Measurements from ENCODE around the gene RP9. TPM values are rescaled to one million over a fixed set of nuclear protein-coding genes. Genes with fewer than 3 reads are reported as not detected.

Gene RP9
- total RNA-seq = 10 to 100 TPM in 1 of 4 donors, 1 to 10 TPM in 3; 5.2 to 16.1 (median 7.3) TPM

- peak within 1 kb of the TSS; percentile 91 for H3K4me3 ChIP-seq (ENCODE audit: low read depth, poor library complexity, severe bottlenecking)
- peak; percentile 20 to 90 for DNase-seq (ENCODE audit: low spot score in 2 of 2)
- intact Hi-C loops (cut with DNase I; ENCODE audit: low total_unique reads) = no loop called here
- no peak for TF ChIP-seq POLR2A (IDR thresholded peaks at IDR 0.05)
- TF ChIP-seq CTCF (IDR thresholded peaks at IDR 0.05) = no peak
- WGBS, 2 donors = 0 to 1% methylated on average over 25 to 63 of the region's 100 CpGs
Measured at GRCh38 chr7:33109005-33109757, at the start of gene RP9. Gene RP9 (minus strand): TSS chr7:33109404. CDS start chr7:33109372, 32 bp downstream.

GRCh38 chr7:33157781-33158180 is 48.6 kb upstream of the RP9 start:
- no peak overlapping the region for H3K4me3 ChIP-seq (ENCODE audit: low read depth, poor library complexity, severe bottlenecking)
- TF ChIP-seq CTCF (IDR thresholded peaks at IDR 0.05) (no peak), POLR2A (IDR thresholded peaks at IDR 0.05) (no peak)
- DNase-seq (ENCODE audit: low spot score in 2 of 2) = no peak
- intact Hi-C loops (cut with DNase I; ENCODE audit: low total_unique reads) = no loop called here
- 42 to 46% methylated on average over 2 of the region's 2 CpGs for WGBS, 2 donors

- no peak for DNase-seq (ENCODE audit: low spot score in 2 of 2)
- TF ChIP-seq POLR2A (IDR thresholded peaks at IDR 0.05) (no peak), CTCF (IDR thresholded peaks at IDR 0.05) (no peak)
- intact Hi-C loops (cut with DNase I; ENCODE audit: low total_unique reads) = no loop called here
- no peak overlapping the region for H3K4me3 ChIP-seq (ENCODE audit: low read depth, poor library complexity, severe bottlenecking)
- 32 to 34% methylated on average over 1 of the region's 1 CpG for WGBS, 2 donors
Measured at GRCh38 chr7:33157311-33157710, 48.1 kb upstream of the RP9 start.

- H3K4me3 ChIP-seq (ENCODE audit: low read depth, poor library complexity, severe bottlenecking) = no peak overlapping the region
- WGBS, 2 donors = 93 to 95% methylated on average over 2 of the region's 2 CpGs
- DNase-seq (ENCODE audit: low spot score in 2 of 2) = no peak
- intact Hi-C loops (cut with DNase I; ENCODE audit: low total_unique reads) = no loop called here
- TF ChIP-seq POLR2A (IDR thresholded peaks at IDR 0.05) (no peak), CTCF (IDR thresholded peaks at IDR 0.05) (no peak)
Measured at GRCh38 chr7:33156441-33156840, 47.2 kb upstream of the RP9 start.

- TF ChIP-seq CTCF (IDR thresholded peaks at IDR 0.05) (no peak), POLR2A (IDR thresholded peaks at IDR 0.05) (no peak)
- DNase-seq (ENCODE audit: low spot score in 2 of 2) = no peak
- no peak overlapping the region for H3K4me3 ChIP-seq (ENCODE audit: low read depth, poor library complexity, severe bottlenecking)
- intact Hi-C loops (cut with DNase I; ENCODE audit: low total_unique reads) = no loop called here
- 62 to 95% methylated on average over 2 of the region's 2 CpGs for WGBS, 2 donors
Measured at GRCh38 chr7:33155811-33156210, 46.6 kb upstream of the RP9 start.

- intact Hi-C loops (cut with DNase I; ENCODE audit: low total_unique reads) = no loop called here
- 82 to 88% methylated on average over 3 of the region's 3 CpGs for WGBS, 2 donors
- H3K4me3 ChIP-seq (ENCODE audit: low read depth, poor library complexity, severe bottlenecking) = no peak overlapping the region
- DNase-seq (ENCODE audit: low spot score in 2 of 2) = no peak
- TF ChIP-seq CTCF (IDR thresholded peaks at IDR 0.05) = no peak
- no peak for TF ChIP-seq POLR2A (IDR thresholded peaks at IDR 0.05)
Measured at GRCh38 chr7:33152087-33152486, 42.9 kb upstream of the RP9 start.

Measured in lower leg skin (tissue), 4 donors.